ACC112 (cell line): ENCODE results near the gene TFAM.
"Not testable (repeated sequence)": the region's sequence is repeated elsewhere in the genome, so short reads cannot be mapped to it uniquely, and the experiment has no call there.

Source experiments
- H2AFZ ChIP-seq: fragments of 200-600 bp; sonication (generic); one replicate; pipeline ENCODE4 v1.6.0; 2017; ENCODE audit warnings: antibody characterized with exemption, low read length; ENCODE audit not compliant: unreplicated experiment
- H3K27ac ChIP-seq: fragments of 200-600 bp; sonication (generic); 2 replicates; pipeline ENCODE4 v1.5.1; 2014; ENCODE audit warnings: low read depth, mild to moderate bottlenecking, antibody characterized with exemption, low read length, moderate library complexity
- H3K27me3 ChIP-seq: fragments of 200-600 bp; sonication (generic); 2 replicates; pipeline ENCODE4 v1.6.1; 2014; ENCODE audit warnings: mild to moderate bottlenecking, antibody characterized with exemption, low read length, moderate library complexity, mixed read lengths; ENCODE audit not compliant: insufficient read depth
- H3K36me3 ChIP-seq: fragments of 200-600 bp; sonication (generic); 2 replicates; pipeline ENCODE4 v1.6.1; 2016; ENCODE audit warnings: mild to moderate bottlenecking, antibody characterized with exemption, low read length, moderate library complexity, mixed read lengths; ENCODE audit not compliant: insufficient read depth
- H3K4me1 ChIP-seq: fragments of 200-600 bp; sonication (generic); one replicate; pipeline ENCODE4 v1.6.1; 2016; ENCODE audit warnings: low read length, mixed read lengths; ENCODE audit not compliant: insufficient read depth, unreplicated experiment, control insufficient read depth
- H3K4me3 ChIP-seq: fragments of 200-600 bp; sonication (generic); 2 replicates; pipeline ENCODE4 v1.5.1; 2014; ENCODE audit warnings: mild to moderate bottlenecking, low read depth, low read length
- H3K79me2 ChIP-seq: fragments of 200-600 bp; sonication (generic); one replicate; pipeline ENCODE4 v1.6.0; 2016; ENCODE audit warnings: low read length; ENCODE audit not compliant: control insufficient read depth, unreplicated experiment, insufficient read depth

TFAM gene

DNA sequence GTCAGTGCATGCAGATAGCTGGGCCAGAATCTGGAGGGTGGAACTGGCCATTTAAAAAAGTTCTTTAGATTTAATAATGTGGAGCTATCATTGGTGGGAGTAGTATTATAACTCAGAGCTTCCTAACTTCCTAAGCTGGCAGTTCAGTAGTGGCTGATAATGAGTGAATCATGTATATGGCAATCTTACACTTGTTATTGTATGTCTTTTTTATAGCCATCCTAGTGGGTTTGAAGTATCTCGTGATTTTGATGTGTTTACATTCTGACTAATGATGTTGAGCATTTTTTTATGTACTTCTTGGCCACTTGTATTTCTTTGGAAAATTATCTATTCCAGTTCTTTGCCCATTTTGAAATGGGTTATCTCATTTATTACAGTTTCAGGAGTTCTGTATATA lies 15.4 kb downstream of the TFAM start:
- Histone ChIP-seq H3K36me3 (0 out of 2 replicates have a peak, but pooled peaks cover 4% of the 10 kb centered on the region), H3K27me3 (no peaks in the 10 kb centered on the region), H2AFZ (no peak overlapping the region), H3K27ac (no peak overlapping the region), H3K4me3 (no peak overlapping the region), H3K4me1 (peaks cover 21% of the 10 kb centered on the region), H3K79me2 (no peaks in the 10 kb centered on the region)

DNA sequence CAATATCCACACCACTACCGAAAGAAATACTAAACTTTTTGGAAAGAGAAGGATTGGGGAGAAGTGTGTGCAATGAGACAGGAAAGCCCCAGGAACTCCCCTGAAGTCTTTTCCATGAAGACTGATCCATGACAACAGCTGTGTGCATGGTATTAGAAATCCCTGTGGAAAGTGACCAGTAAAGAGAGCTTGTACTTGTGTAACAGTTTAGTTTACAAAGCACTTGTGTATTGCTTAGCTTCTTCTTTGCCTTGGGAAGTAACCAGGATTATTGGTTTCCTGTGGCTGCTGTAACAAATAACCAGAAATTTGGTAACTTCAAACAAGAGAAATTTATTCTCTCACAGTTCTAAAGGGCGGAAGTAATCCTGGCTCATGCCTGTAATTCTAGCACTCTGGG lies 18.8 kb downstream of the TFAM start:
- H3K27ac ChIP-seq, result no peak overlapping the region
- no peak overlapping the region for H3K4me3 ChIP-seq
- peaks cover 17% of the 10 kb centered on the region for H3K4me1 ChIP-seq
- no peak overlapping the region for H2AFZ ChIP-seq
- H3K27me3 ChIP-seq, result no peaks in the 10 kb centered on the region
- H3K36me3 ChIP-seq, result no peaks in the 10 kb centered on the region
- no peaks in the 10 kb centered on the region for H3K79me2 ChIP-seq

DNA sequence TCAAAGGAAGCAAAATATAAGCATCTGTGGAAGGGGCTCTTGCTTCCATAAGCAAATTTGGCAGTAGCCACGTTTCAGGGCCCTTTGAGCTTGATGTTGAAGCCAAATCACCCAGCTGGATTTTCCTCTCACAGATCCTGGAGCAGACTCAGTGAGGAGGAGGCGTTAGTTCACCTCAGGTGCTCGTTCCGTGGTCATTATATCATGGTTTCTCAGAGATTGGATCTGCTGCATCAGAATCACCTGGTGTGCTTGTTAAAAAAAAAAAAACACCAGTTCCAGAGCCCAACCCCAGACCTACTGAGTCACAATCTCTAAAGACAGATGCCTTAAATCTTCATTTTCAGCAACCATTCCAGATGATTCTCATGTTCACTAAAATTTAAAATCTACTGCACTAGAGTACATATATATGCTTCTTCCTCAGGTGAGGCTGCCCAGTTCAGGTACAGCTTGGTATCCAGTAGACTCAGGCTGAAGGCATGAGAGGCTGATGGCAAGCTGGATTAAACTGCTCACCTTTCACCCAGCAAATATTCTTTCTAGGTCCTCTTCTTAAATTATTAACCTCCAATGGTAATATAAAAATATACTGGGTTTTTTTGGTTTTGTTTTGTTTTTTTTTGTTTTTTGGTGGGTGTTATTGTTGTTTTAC lies 24.9 kb downstream of the TFAM start:
- H2AFZ ChIP-seq, result no peak overlapping the region
- H3K27ac ChIP-seq, result no peak overlapping the region
- peaks cover 6% of the 10 kb centered on the region for H3K4me1 ChIP-seq
- H3K27me3 ChIP-seq, result no peaks in the 10 kb centered on the region
- H3K79me2 ChIP-seq, result no peaks in the 10 kb centered on the region
- H3K36me3 ChIP-seq, result no peaks in the 10 kb centered on the region
- no peak overlapping the region for H3K4me3 ChIP-seq

DNA sequence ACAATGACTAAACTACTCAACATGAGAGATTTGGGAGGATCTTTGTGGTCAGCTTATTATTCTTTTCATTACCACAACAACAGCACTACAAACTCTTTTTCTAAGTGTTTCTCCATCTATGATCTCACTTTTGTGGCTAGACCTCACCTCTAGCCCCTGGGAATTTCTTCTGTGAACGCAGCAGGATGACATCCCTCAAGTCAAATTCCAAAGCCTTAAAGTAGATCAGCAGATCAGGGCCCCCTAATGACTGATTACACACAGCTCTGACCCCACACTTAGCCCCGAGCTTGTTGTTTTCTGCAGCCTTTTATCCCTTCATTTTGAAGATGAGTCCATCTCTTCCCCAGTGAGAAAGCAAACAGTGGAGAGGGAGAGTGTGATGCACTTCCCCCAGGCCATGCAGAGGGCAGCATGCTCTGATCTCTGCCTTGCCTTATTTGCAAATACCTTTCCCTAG lies 27.3 kb downstream of the TFAM start:
- Histone ChIP-seq H2AFZ (no peak overlapping the region), H3K27me3 (no peaks in the 10 kb centered on the region), H3K27ac (no peak overlapping the region), H3K4me1 (peaks cover 6% of the 10 kb centered on the region), H3K4me3 (no peak overlapping the region), H3K79me2 (no peaks in the 10 kb centered on the region), H3K36me3 (no peaks in the 10 kb centered on the region)

DNA sequence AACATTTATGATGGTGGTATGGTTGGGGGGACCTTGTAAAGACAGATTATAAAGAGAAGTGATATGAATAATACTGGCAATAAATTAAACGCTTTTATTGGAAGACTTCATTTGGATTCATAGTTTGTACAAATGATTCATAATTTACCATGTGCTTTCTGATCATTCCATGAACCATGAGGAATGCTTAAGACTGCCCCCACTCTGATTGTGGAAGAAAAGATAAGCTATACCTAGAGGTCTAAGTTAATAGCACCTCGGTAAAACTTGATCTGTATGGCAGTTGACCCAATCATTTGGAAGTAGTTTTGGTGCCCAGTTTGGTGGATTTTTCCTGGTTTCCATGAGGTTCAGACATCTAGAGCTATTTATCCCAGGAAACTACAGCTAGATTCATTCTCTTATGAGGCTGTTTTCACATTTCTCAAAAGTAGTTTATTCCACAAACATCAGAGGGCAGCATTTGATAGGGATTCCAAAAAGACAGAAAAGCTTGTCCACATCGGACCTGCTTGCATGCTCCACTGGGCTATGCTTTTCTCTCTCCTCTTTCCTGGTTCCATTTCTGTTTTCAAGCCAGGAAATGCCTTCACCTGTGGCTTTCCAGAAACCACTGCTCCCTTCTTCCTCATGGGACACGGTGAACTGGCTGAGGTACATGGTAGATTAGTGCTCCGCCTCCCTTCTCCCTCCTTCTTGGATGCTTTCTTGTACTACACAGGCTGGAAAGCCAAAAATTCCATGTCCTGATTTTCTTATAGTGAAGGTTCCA lies 29.2 kb downstream of the TFAM start:
- no peaks in the 10 kb centered on the region for H3K36me3 ChIP-seq
- H3K4me3 ChIP-seq, result peak overlapping the region; percentile 35
- H3K27me3 ChIP-seq, result no peaks in the 10 kb centered on the region
- H2AFZ ChIP-seq, result peak overlapping the region; percentile 41
- H3K27ac ChIP-seq, result no peak overlapping the region
- H3K4me1 ChIP-seq, result peaks cover 6% of the 10 kb centered on the region
- H3K79me2 ChIP-seq, result no peaks in the 10 kb centered on the region

DNA sequence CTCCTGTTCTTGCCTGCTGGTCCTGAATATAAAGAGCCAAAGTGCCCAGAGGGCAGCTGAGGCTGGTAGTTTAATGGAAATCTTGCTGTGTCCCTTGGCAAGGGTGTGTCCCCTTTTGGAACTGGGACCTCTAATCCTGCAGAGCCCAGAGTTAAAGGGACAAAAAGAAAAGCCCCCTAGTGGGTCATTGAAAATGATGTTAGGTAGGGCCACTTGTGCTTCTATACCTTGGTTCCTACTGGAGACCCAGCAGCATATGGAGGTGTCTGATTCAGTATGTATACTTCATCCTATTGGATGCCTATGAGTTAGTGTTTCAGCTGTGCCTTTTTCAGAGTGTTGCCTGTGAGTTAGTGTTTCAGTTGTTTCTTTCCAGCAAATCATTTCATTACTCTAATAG lies 30.5 kb downstream of the TFAM start:
- no peak overlapping the region for H3K4me3 ChIP-seq
- no peak overlapping the region for H3K27ac ChIP-seq
- no peak overlapping the region for H2AFZ ChIP-seq
- no peaks in the 10 kb centered on the region for H3K79me2 ChIP-seq
- H3K27me3 ChIP-seq, result no peaks in the 10 kb centered on the region
- peaks cover 6% of the 10 kb centered on the region for H3K4me1 ChIP-seq
- no peaks in the 10 kb centered on the region for H3K36me3 ChIP-seq

DNA sequence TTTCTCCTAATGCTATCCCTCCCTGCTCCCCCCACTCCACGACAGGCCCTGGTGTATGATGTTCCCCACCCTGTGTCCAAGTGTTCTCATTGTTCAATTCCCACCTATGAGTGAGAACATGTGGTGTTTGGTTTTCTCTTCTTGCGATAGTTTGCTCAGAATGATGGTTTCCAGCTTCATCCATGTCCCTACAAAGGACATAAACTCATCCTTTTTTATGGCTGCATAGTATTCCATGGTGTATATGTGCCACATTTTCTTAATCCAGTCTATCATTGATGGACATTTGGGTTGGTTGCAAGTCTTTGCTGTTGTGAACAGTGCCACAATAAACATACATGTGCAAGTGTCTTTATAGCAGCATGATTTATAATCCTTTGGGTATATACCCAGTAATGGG lies 32.7 kb downstream of the TFAM start:
- not testable (repeated sequence) for H3K36me3 ChIP-seq, H3K27me3 ChIP-seq, H3K27ac ChIP-seq, H3K79me2 ChIP-seq, H3K4me3 ChIP-seq, H3K4me1 ChIP-seq, H2AFZ ChIP-seq

DNA sequence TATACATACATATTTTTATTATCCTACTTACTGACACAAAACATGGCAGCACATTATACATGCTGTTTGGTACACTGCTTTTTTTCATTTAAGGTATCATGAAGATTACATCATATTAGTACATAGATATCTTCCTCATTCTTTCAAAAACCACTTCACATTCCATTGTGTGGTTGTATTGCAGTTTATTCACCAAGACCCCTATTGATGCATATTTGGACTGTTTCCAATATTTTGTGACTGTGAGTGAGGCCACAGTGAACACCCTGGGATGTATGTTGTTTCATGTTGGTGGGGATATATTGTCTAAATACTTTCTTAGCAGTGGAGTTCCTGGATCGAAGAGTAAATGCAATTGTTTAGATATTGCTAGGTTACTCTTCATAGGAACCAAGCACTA lies 39.0 kb downstream of the TFAM start:
- Histone ChIP-seq H3K4me3 (no peak overlapping the region), H3K36me3 (no peaks in the 10 kb centered on the region), H2AFZ (no peak overlapping the region), H3K27me3 (no peaks in the 10 kb centered on the region), H3K79me2 (no peaks in the 10 kb centered on the region), H3K27ac (no peak overlapping the region), H3K4me1 (no peaks in the 10 kb centered on the region)

DNA sequence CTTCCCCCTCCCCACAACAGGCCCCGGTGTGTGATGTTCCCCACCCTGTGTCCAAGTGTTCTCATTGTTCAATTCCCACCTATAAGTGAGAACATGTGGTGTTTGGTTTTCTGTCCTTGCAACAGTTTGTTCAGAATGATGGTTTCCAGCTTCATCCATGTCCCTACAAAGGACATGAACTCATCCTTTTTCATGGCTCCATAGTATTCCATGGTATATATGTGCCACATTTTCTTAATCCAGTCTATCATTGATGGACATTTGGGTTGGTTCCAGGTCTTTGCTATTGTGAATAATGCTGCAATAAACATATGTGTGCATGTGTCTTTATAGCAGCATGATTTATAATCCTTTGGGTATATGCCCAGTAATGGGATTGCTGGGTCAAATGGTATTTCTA lies 43.2 kb downstream of the TFAM start:
- not testable (repeated sequence) for H3K79me2 ChIP-seq, H3K27me3 ChIP-seq, H2AFZ ChIP-seq, H3K27ac ChIP-seq, H3K4me3 ChIP-seq, H3K4me1 ChIP-seq, H3K36me3 ChIP-seq

DNA sequence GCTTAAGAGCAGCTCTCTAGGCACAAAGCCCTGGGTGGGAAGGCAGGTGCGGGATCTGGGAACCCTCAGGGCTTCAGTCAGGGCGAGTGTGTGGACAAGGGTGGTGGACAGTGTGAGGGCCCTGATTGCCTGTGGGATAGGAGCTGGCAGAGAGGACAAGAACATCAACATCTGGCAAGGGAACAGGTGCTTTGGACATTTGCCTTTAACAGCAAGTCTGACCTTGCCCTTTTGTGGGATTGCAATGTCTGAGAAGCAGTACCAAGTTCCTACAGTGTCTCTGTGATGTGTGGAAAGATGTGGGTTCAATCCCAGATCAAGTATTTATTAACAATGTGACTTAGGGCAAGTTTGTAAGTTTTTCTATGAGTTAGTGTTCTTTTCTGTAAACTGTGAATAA lies 46.7 kb downstream of the TFAM start:
- H3K4me1 ChIP-seq, result peaks cover 18% of the 10 kb centered on the region
- H3K36me3 ChIP-seq, result no peaks in the 10 kb centered on the region
- H2AFZ ChIP-seq, result no peak overlapping the region
- H3K27me3 ChIP-seq, result no peaks in the 10 kb centered on the region
- no peaks in the 10 kb centered on the region for H3K79me2 ChIP-seq
- H3K4me3 ChIP-seq, result no peak overlapping the region
- H3K27ac ChIP-seq, result no peak overlapping the region

DNA sequence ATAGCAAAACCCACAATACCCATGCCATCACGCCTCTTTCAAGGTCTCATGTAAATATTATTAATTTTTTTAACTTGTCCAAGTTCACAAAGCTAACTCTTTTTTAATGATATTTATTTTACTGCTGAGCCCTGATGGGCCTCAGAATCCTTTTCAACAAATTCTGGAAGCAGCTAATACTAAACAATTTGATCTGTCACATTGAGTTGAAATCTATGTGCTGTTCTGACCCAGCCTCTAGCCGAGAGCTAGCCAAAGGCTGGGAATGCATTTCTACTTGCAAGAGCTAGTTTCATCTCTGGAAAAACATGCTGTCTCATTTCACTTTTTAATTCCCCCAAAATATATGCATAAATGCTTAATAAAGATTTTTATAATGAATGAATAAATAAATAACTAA lies 47.9 kb downstream of the TFAM start:
- no peak overlapping the region for H3K4me3 ChIP-seq
- H3K27me3 ChIP-seq, result no peaks in the 10 kb centered on the region
- no peak overlapping the region for H2AFZ ChIP-seq
- H3K4me1 ChIP-seq, result peaks cover 29% of the 10 kb centered on the region
- H3K36me3 ChIP-seq, result no peaks in the 10 kb centered on the region
- no peaks in the 10 kb centered on the region for H3K79me2 ChIP-seq
- H3K27ac ChIP-seq, result no peak overlapping the region
